ENCODE data around the gene VDAC2. TPM values are rescaled to one million over a fixed set of nuclear protein-coding genes. Genes with fewer than 3 reads are reported as not detected.

The VDAC2 gene
- total RNA-seq, 4 donors from 2014 or later = 52.1 to 234 (median 149) TPM

GRCh38 chr10:75236178-75236825, 25.7 kb downstream of the VDAC2 start:
- peak overlapping the region in 2 of 4 donors; percentile 62 to 76 for H3K4me3 ChIP-seq

DNA sequence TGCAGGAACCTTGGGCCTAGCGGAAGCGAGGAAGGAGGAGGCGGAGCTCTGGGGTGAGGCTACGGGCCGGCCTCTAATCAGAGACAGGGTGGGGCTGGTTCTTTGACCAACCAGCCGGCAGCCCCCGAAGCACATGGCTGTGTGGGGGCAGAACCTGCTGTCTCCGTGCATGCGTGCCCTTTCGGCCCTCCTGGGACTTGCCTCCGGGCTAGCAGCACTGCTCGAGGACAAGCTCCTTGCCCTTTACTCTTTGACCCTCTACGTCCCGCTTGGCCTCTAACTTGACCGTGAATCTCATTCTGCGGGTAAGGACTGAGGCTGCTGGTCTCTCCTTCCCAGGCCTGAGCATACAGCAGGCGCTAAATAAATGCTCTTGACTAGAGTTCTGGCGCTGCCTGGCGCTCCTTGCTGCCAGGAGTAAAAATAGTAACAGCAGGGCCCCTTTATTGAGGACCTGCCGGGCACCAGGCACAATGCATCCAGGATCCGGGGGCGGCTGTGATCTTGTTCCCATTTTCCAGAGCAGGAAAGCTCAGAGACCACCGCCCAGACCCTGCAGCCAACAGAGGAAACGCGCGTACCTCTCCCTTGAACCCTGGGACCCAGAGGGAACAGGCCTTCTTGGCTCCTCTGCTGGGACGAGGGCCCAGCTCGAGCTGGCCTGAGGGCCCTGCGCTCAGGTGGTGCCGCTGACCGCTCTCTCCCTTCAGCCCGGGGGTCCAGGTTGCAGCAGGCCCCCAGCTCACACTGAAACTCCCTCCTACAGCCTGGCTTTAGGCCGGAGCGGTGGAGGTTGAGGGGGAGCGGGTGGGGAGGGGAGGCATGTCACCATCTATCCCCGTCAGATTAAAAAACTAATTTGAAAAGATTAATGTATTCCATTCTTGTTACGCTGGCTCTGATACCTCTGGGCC, 27.8 kb downstream of the VDAC2 start:
- Histone ChIP-seq H3K4me3 (no peak overlapping the region), H3K27me3 (no peaks in the 10 kb centered on the region), H3K4me1 (peaks cover 0 to 30% (median 27%) of the 10 kb centered on the region in 4 donors), H3K36me3 (no peaks in the 10 kb centered on the region), H3K9me3 (no peaks in the 10 kb centered on the region), H3K27ac (no peak overlapping the region)
- no peak for TF ChIP-seq CTCF (IDR thresholded peaks at IDR 0.05)
- no peak for TF ChIP-seq POLR2A (IDR thresholded peaks at IDR 0.05)
- TF ChIP-seq POLR2AphosphoS5 (IDR thresholded peaks at IDR 0.05) = no peak
- DNase-seq = no peak
- WGBS, 2 donors (ENCODE audit: low coverage in 1 of 2) = 86 to 94% methylated on average over 6 to 30 of the region's 37 CpGs
- intact Hi-C loops (cut with DNase I; ENCODE audit: low total_unique reads) = loop anchor here (5.0 to 10.0 kb wide), 3 partner anchors 51 to 974 kb away; partner anchors contain the start of gene KAT6B
- in situ Hi-C loops (cut with MboI; ENCODE audit: low pct_ligation_motif_present in 1 of 4, low pct_unique_long_range_greater_than_20kb in 1 of 4, low sequenced_read_pairs in 3 of 4) = loop anchor here (10.0 to 25.0 kb wide), 4 partner anchors 124 to 976 kb away; partner anchors contain the start of gene SAMD8 (in 4 of the 4)

More at GRCh38 chr10:75236178-75236825, 25.7 kb downstream of the VDAC2 start:
- in situ Hi-C loops (cut with MboI; ENCODE audit: low pct_ligation_motif_present in 1 of 4, low pct_unique_long_range_greater_than_20kb in 1 of 4, low sequenced_read_pairs in 3 of 4) = loop anchor here (10.0 to 25.0 kb wide), 4 partner anchors 122 to 974 kb away; partner anchors contain the start of gene SAMD8 (in 4 of the 4)
- no peaks in the 10 kb centered on the region for H3K27me3 ChIP-seq
- intact Hi-C loops (cut with DNase I; ENCODE audit: low total_unique reads) = loop anchor here (5.0 to 10.0 kb wide), 3 partner anchors 49 to 972 kb away; partner anchors contain the start of gene KAT6B
- H3K27ac ChIP-seq = peak overlapping the region; percentile 23 to 92 (median 58)
- no peaks in the 10 kb centered on the region for H3K9me3 ChIP-seq
- TF ChIP-seq EP300 (IDR thresholded peaks at IDR 0.05; ENCODE audit: low read depth) = no peak
- TF ChIP-seq POLR2AphosphoS5 (IDR thresholded peaks at IDR 0.05) = no peak
- TF ChIP-seq CTCF (IDR thresholded peaks at IDR 0.05) = no peak
- no peak for TF ChIP-seq POLR2A (IDR thresholded peaks at IDR 0.05)
- DNase-seq = no peak
- WGBS, 2 donors (ENCODE audit: low coverage in 1 of 2) = 53 to 79% methylated on average over 6 to 12 of the region's 12 CpGs
- H3K4me1 ChIP-seq = peaks cover 0 to 31% (median 27%) of the 10 kb centered on the region in 4 donors
- peaks cover 0 to 9% (median 4%) of the 10 kb centered on the region in 4 donors for H3K36me3 ChIP-seq

GRCh38 chr10:75239096-75239790, 28.6 kb downstream of the VDAC2 start:
- no peak overlapping the region for H3K4me3 ChIP-seq
- TF ChIP-seq POLR2AphosphoS5 (IDR thresholded peaks at IDR 0.05) (no peak), EP300 (IDR thresholded peaks at IDR 0.05; ENCODE audit: low read depth) (no peak), POLR2A (IDR thresholded peaks at IDR 0.05) (no peak), CTCF (IDR thresholded peaks at IDR 0.05) (no peak)
- H3K27me3 ChIP-seq = no peaks in the 10 kb centered on the region
- H3K36me3 ChIP-seq = no peaks in the 10 kb centered on the region
- 89 to 90% methylated on average over 3 to 11 of the region's 11 CpGs for WGBS, 2 donors (ENCODE audit: low coverage in 1 of 2)
- peaks cover 0 to 28% (median 26%) of the 10 kb centered on the region in 4 donors for H3K4me1 ChIP-seq
- no peak for DNase-seq
- H3K9me3 ChIP-seq = no peaks in the 10 kb centered on the region
- intact Hi-C loops (cut with DNase I; ENCODE audit: low total_unique reads) (loop anchor here (5.0 to 10.0 kb wide), 3 partner anchors 52 to 974 kb away; partner anchors contain the start of gene KAT6B), in situ Hi-C loops (cut with MboI; ENCODE audit: low pct_ligation_motif_present in 1 of 4, low pct_unique_long_range_greater_than_20kb in 1 of 4, low sequenced_read_pairs in 3 of 4) (loop anchor here (10.0 to 25.0 kb wide), 4 partner anchors 124 to 977 kb away; partner anchors contain the start of gene SAMD8 (in 4 of the 4))
- H3K27ac ChIP-seq = no peak overlapping the region
